Activated gamma-delta T cell treated with Interleukin-2 at 50 U/mL for 16 hours (primary cell): ENCODE results near the gene RFX4.
"Not testable (repeated sequence)": the region's sequence is repeated elsewhere in the genome, so short reads cannot be mapped to it uniquely, and the experiment has no call there.

ENCODE experiments used
- DNase-seq: peaks from one replicate; pipeline ENCODE4 v3.0.0-alpha.2; 2020

The RFX4 gene

DNA sequence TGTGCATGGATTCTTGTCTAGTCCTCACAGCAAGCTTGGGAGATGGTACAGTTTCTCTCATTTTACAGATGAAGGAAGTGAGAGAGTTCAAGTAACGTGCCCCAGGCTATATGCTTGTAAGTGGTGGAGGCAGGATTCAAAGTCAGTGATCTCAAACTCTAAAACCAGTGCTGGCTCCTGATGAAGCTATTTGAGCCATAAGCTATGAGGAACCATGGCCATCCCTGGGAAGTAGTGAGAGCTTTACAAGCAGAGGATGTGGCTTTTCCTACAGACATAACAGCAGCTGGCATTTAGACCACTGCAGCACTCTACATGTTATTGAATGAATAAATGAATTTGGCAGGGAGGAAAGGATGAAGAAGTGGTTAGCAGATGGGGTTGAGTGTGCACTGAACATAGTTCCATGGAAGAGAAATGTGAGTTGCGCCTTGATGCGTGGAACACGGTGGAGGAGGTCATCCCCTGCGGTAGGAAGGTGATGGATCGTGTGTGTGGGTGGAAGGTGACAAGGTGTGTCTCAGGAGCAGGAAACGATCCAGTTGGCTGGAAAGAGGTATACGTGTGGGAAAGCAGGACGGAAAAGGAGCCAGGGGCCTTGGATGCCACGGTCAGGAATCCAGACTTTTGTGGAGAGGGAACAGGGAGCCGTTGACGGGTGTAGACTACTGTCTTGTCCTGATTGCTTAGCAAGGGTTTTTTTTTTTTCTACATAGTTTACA lies 65.2 kb downstream of the RFX4 start:
- DNase-seq, result no peak

DNA sequence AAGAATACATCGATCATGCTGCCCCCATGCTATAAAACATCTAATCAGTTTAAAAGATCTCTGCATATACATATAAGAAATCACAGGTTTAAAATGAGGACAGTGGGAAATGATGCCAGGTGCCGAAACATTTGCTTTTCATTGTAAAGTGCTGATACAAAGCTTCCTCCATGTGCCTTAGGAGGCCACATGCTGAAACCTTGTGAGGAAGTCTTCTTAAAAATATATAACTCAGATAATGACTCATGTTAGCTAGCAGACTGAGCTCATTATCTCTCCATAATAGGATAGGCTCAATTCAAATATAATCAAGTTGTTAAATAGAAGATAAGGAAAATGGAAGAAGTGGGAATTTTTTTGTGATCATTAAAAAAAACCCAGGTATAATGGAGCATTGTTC lies 65.9 kb downstream of the RFX4 start:
- no peak for DNase-seq

DNA sequence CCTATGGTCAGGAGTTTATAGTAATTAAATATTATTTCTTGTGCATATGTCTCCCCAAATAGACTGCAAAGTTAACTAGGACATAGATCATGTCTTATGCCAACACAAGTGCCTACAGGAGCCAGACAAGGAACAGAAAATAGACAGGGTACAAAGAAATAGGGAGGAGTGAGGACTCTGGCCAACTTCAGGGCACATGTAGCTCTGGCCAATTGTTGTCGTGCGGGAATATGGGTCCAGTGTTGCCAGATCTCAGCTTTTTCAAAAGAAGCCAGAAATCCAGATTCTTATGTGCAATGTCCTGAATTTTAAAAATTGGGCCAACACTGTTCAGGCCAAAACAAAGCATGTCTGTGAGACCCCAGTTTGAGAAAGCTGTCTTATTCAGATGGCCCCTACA lies 68.7 kb downstream of the RFX4 start:
- no peak for DNase-seq

DNA sequence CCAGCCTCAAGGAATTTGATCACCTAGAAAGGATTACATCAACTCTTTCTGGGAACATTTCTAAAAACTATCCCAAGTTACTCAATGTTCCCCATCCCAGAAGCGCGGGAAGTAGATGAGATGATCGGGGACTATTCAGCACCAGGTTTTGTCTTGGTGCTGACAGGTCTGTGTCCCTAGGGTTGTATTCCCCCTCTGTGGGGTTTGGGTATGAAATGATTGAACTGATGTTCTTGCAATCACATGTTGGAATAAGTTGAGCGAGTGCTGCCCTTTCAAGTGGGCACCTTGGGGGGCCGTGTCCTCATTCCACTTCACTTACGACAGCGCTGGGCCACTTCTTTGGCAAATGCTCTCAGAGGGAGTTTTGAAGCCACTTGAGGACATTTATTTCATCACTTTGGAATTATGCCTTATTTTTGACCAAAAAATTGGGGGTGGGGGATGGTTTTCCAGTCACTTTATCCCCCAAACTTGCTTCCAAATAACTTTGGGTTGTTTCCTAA lies 69.8 kb downstream of the RFX4 start:
- no peak for DNase-seq

DNA sequence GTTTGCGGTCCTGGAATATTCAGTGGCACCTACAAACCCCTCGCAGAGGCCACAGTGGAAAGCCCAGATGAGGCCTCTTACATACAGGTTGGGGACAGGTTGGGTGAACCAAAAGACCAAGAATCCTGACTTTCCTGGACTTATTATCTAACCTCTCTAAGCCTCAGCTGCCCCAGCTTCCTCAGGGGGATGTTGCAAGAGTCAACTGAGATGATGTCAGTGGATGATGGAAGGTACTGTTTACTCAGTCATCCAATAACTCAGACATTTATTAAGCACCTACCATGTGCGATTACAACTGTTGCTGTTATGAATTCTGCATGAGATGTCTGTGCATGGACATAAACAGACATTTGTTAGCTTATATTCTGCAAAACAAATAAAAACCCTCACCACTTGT lies 72.8 kb downstream of the RFX4 start:
- DNase-seq, result no peak

DNA sequence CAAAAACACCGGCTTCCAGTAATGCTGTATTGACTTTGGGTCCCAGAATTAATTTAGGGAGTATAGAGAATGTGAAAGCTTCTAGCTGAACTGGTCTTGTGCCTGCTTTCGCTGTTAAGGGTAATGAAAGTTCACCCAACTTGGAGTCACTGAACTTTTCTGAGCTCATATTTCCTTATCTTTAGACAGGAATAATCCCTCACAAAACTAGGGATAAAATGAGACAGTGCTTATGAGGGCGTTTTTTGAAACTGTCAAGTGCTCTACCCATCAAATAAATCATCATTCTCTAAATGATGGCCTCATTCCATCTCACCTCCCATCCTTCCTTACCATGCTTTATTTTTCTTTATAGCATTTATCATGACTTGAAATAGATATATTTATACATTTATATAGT lies 74.7 kb downstream of the RFX4 start:
- no peak for DNase-seq

DNA sequence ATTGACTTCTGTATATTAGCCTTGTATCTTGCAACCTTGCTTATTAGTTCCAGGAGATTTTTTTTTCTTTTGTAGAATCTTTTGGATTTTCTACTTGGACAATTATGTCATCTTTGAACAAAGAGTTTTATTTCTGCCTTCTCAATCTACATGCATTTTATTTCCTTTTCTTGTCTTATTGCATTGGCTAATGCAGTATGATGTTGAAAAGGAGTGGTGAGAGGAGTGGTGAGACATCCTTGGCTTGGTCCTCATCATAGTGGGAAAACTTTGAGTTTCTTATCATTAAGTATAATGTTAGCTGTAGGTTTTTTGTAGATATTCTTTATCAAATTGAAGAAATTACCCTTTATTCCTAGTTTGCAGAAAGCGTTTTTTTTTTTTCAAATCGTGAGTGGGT lies 80.6 kb downstream of the RFX4 start:
- no peak for DNase-seq

DNA sequence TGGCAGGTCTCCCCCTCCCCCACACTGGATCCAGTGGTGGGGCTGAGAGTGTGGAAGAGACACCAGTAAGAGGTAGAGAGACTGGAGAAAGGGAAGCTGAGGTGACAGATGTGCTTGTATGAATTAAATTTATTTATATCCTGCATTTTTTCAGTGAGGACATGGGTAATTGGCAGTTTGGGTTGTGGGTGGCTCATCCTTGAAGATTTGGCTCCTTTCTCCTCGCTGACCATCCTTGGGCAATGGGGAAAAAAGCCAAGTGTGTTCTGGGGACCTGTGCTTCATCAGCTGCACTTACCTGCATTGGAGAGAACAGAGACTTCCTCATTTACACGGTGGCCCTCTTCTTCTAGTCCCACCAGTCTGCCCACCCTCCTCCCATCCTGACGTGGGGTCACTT lies 86.4 kb downstream of the RFX4 start:
- DNase-seq, result no peak

DNA sequence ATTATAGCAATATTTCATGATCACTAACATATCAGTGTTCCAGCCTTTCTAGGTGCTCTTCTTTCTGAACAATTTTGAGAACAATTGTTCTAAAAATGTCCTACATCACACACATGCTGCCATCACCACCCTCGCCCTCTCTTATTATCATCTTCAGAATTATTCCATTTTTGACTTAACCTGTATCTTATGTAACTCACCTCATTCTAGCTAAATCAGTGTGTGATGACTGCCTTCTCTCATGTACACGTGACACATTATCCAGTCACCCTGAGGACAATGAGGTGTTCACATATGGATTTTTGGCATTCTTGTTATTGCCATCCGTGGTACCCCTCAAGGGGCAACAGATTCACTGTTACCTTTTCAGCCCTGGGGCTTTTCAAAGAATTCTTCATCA lies 87.3 kb downstream of the RFX4 start:
- DNase-seq, result no peak

DNA sequence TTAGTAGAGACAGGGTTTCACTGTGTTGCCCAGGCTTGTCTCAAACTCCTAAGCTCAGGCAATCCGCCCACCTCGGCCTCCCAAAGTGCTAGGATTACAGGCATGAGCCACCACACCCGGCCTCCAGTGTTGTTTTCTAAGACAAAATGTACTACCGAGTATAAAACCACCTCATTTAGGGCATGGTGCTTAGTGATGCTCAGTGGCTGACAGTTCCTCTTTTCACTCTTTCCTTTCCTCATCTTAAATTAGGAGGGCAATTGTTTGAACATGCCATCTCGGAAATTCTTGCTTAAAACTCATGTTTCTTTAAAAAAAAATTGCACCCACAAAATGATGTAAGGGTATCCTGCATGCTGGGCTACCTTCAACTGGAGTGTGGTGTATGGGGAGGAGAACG lies 89.0 kb downstream of the RFX4 start:
- no peak for DNase-seq

DNA sequence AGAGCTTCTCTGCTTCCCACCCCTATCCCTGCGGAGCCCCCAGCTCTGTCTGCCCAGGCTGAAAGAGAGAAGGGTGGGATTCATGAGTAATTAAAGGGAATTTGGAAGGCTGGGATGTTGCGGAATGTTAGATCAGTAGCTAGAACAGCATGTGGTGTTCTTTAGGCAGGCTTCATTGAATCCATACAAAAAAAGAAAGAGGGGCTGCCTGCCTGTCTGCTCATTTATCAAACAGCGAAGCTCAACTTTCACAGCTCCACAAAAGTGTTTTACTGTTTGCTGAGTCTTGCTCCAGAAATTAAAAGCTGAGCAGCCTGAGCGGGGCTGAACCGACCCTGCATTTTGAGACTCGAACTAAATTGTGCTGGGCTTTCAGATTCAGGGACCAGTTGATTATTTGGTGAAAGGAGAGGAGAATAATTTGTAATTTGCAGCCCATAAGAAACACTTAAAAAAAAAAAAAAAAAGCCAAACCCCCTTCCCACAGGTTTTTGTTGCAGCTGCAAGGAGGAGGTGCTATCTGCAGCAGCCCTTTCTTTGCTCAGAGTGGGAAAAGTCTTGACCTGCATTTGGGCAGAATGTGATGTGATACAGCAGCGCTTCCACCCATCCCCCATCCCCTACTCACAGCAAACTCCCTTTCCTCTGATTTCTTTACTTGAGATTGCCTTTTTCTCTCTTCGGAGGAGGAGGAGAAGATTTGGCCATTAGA lies 89.7 kb downstream of the RFX4 start:
- DNase-seq, result no peak

DNA sequence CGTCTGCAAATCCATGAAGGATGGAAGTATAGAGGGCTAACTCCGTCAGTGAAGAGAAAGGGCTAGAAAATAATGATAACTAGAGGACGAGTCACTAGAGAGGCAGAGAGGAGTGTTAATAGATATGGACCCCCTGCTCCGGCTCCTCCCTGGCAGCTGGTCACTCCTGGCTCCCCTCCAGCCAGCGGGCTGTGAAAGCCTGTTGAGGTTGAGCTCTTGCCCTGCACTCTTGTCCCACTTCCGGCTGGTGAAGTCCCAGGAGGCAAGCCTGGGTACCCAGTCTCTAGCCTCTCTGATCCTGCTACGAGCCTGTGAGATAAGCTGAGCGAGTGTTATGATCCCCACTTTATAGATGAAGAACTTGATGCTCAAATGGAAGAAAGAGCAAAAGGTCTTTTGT lies 90.3 kb downstream of the RFX4 start:
- no peak for DNase-seq

DNA sequence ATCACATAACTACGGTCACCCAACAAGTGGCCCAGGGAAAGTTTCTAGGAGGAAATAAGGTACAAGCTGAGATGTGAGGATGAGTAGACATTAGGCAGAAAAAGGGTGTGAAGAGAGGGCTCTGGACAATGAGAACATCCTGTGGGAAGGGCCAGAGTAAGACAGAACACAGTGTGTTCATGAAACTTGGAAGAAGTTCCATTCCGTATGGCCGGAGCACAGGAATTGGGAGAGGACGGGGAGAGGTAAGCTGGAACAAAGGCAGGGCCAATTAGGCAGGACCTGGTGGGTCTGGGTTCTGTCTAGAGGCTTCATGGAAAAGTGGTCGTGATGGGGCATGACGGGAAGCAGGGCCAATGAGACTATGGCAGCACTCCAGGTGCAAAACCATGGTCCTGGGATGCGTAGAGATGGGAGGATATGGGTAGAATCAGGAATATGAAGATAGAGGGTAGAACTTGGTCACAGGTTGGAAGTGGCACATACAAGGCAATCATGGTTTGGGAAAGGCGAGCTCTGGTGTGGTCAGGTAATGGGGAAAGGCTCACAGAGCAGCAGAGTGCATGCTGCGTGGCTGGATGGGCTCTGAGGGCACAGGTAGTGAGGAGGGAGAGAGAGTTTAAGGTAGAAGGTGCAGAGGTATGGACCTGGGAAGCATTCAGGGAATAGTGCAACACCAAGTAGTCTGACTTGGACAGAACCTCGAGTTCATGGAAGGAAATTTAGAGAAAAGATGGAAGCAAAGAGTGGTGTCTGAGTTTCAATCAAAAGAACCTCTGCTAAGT lies 93.0 kb downstream of the RFX4 start:
- DNase-seq, result no peak

DNA sequence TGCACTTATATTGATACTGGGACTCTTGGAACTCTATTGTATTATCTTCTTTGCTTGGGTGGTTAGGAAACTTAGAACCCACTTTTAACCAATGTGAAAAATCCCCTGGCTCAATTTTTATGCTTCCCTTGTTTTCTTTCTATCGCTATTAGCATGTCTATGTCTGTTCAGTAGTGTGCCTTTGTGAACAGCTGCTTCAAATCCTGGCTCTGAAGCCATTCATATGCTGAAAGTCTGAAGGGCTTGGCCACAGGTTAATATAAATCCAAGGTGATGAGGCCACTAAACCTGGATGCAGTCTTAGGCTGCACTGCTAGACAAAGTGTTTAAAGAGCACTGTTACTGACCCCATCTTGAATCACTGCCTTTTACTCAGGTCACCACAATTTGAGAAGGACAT lies 96.8 kb downstream of the RFX4 start:
- no peak for DNase-seq

DNA sequence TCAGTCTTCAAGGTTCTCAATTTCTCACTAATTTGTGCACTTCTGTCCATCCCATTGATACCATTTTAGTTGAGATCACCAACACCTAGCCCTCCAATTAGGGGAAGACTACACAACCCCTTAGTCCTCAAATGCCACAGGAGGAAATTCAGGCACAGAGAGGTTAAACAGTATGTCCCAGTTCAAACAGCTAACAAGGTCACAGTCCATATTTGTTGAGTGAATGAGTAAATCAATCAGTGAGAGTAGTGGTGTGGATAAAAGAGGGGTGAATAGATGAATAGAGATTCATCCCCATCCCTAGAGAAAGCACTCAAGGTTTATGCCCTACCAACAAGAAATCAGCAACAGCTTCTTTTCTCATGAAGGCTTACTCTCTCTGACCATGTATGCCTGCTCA lies 97.5 kb downstream of the RFX4 start:
- no peak for DNase-seq

DNA sequence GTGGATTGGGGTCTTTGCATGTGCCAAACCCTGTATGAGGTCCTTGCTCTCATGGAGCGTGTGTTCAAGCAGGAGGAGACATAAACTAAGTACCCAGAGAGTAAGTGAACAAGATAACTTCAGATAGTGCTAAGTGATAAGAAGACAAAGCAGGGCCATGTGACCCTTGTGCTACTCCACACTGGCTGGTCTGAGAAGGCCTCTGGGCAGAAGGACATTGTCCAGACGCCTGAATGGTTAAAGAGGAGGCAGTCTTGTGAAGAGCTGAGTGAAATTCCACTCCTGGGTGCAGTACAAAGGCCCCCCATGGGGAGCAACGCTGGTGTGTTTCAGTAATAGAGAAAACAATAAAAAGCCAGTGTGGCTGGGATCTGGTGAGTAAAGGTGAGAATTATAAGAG lies 98.4 kb downstream of the RFX4 start:
- DNase-seq, result no peak

DNA sequence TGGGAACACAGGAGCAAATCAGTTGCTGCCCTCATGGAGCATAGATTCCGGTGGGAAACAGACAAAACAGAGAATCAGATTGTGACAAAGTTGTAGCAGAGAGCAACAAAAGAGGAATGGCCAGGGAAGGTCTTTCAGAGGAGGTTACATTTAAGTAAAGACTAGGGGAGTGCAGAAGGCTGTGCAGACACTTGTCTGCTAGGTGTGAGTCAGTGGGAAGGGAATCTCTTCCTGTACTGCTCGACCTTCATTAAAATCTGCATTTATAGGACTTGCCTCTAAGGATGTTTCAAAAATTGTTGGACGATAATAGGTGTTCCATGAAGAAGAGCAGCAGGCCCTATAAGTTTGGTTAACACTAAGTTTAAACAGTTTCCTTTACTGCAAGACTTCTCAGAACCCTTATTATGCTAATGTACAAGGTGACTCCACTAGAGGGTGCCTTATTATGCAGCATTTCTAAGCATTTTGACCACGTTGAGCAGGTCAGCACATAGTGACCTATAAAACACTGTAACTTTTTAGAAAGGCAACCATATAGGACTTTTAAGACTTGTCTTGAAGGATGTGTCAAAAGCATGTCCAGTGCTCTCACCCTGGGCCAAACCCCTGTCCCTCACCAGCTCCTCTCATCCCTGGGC lies 99.9 kb downstream of the RFX4 start:
- DNase-seq, result no peak

DNA sequence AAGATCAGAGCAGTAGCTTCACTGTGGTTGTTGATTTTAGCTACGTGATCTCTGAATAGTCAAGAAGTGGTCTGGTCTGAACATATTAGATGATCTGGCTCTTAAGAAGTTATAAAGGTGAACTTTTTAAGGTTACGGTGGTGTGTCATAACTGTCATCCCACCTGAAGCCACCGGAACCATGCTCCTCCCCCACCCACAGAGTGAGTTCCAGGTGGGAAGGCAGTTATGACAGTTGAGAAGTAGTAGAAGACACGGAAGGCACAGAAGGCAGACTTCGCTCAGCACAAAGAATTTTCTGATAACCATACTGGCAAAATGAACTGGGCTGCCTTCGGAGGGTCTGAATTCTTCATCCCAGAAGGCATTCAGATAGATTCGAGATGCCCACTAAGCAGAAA lies 101.7 kb downstream of the RFX4 start:
- DNase-seq, result no peak

DNA sequence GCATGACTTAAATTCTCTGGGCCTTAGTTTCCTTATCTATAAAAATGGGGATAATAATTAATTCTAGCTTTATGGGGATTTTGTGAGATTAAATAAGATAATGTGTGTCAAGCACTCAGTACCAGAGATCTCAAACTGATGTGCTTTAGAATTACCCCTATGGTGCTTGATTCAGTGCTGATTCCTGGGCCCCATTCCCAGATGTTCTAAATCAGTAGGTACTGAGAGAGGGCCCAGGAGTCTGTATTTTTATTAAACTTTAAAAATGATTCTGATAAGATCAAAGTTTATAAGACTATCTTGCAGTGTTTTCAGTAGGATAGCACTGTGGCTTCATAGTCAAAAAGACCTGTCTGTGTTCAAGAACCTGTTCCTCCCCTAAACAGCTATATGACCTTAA lies 102.6 kb downstream of the RFX4 start:
- no peak for DNase-seq

DNA sequence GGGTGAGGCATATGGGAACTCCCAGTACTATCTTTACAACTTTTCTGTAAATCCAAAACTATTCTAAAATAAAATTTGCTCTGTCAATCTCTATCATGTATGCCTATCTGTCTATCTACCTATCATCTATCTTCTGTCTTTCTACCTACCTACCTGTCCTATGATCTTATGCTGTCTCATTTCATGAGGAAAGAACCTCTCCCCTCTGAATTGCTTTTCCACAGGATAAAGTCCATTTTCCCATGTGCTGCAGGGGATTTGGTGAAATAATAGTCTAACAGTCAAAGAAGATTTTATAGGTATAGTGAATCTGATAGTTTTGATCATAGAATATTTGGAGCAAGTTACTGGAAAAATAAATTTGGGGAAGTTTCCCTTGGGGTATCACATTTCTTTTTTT lies 104.9 kb downstream of the RFX4 start:
- no peak for DNase-seq

DNA sequence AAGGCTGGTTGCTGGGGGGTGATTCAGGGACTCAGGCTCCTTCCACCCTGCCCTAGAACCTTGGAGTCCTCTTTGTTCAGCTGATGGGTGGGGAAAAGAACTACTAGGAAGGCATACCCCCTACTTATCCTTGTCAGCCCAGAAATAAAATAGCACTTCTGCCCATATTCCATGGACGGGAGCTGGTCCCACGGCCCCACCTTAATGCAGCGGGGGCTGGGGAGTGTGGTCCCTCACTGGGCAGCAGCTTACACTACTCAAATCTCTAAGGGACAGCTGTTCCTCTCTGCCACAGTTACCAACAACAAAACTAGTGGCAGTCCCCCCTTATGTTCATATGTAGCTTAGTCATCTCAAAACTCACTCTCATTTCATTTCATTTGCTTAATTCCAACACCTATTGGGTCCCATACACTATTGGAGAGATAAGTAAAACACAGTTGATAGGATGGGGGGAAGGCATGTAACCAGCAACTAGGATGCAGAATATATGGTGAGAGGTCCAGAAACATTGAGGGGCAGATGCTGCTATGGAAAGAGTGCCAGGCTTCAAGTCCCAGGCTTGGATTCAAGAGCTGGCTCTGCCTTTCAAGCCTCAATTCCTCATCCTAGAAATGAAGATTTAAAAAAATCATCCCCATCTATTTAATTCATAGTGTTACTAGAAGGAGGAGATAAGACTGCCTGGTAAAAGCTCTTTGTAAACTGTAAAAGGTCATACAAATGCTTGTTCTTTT lies 107.9 kb downstream of the RFX4 start:
- DNase-seq, result no peak

DNA sequence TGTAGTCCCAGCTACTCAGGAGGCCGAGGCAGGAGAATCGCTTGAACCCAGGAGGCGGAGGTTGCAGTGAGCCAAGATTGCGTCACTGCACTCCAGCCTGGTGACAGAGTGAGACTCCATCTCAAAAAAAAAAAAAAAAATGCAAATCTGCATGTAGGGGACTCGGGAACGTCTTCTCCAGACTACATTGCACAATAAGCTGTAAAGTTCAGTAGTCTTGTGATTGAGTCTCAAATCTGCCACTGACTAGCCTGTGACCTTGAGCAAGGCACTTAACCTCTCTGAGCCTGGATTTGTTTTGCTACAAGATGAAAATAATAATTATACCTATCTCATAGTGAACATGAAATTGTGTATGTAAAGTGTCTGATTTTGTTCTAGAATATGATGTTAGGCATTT lies 109.2 kb downstream of the RFX4 start:
- not testable (repeated sequence) for DNase-seq
